Smooth muscle cell (in vitro differentiated cells): ENCODE measurements around the gene PDZD2. TPM values are rescaled to one million over a fixed set of nuclear protein-coding genes. Genes with fewer than 3 reads are reported as not detected.
"Not testable (repeated sequence)": the region's sequence is repeated elsewhere in the genome, so short reads cannot be mapped to it uniquely, and the experiment has no call there.

Experiments used
- DNase-seq: peaks from one replicate; lab custom pipeline; 2025; ENCODE audit not compliant: unreplicated experiment; lab: John Stamatoyannopoulos, UW
- H2AFZ ChIP-seq: fragments of 200-600 bp; sonication (generic); 2 replicates; pipeline ENCODE4 v1.6.0; 2016; ENCODE audit warnings: antibody characterized with exemption, low read depth, mild to moderate bottlenecking
- H3F3A ChIP-seq: fragments of 200-600 bp; sonication (generic); 2 replicates; pipeline ENCODE4 v1.6.0; 2017; ENCODE audit warnings: antibody characterized with exemption, low read depth
- H3K27ac ChIP-seq: fragments of 200-600 bp; sonication (generic); 2 replicates; pipeline ENCODE4 v1.5.1; 2016; ENCODE audit warnings: low read depth, mild to moderate bottlenecking
- H3K27me3 ChIP-seq: fragments of 200-600 bp; sonication (generic); 2 replicates; pipeline ENCODE4 v1.6.1; 2016; ENCODE audit warnings: low read depth, mild to moderate bottlenecking
- H3K36me3 ChIP-seq: fragments of 200-600 bp; sonication (generic); 2 replicates; pipeline ENCODE4 v1.5.1; 2016; ENCODE audit warnings: low read depth
- H3K4me1 ChIP-seq: fragments of 200-600 bp; sonication (generic); 2 replicates; pipeline ENCODE4 v1.5.1; 2016; ENCODE audit warnings: low read depth
- H3K4me2 ChIP-seq: fragments of 200-600 bp; sonication (generic); 2 replicates; pipeline ENCODE4 v1.6.0; 2016; ENCODE audit warnings: mild to moderate bottlenecking
- H3K4me3 ChIP-seq: fragments of 200-600 bp; sonication (generic); 2 replicates; pipeline ENCODE4 v1.5.1; 2016; ENCODE audit warnings: mild to moderate bottlenecking
- H3K79me2 ChIP-seq: fragments of 200-600 bp; sonication (generic); 2 replicates; pipeline ENCODE4 v1.6.0; 2016; ENCODE audit warnings: low read depth, mild to moderate bottlenecking
- H3K9ac ChIP-seq: fragments of 200-600 bp; sonication (generic); 2 replicates; pipeline ENCODE4 v1.6.0; 2016; ENCODE audit warnings: low read depth
- H3K9me3 ChIP-seq: fragments of 200-600 bp; sonication (generic); replicated peaks from 2 replicates; pipeline ENCODE4 v1.5.1; 2016; ENCODE audit warnings: low read depth
- H4K20me1 ChIP-seq: fragments of 200-600 bp; sonication (generic); 2 replicates; pipeline ENCODE4 v1.6.0; 2016; ENCODE audit warnings: low read depth
- WGBS: methylation state at CpG from one replicate; pipeline ENCODE4 v1.1.7; 2016; ENCODE audit warnings: low lambda C conversion rate; 5-methylcytosine and 5-hydroxymethylcytosine counted together
- polyA plus RNA-seq: library from polyadenylated mRNA; unstranded; fragments of >200 nt; fragmentation: Nextera tagmentation; extraction: Ambion mirVana; gene quantifications from 2 replicates; pipeline ENCODE4 v1.2.1, GENCODE V29; 2016
- total RNA-seq: library from RNA; depleted of rRNA; stranded (reverse); fragments of >200 nt; gene quantifications from 2 replicates; pipeline ENCODE4 v1.2.3, GENCODE V29; 2014
- TF ChIP-seq, protein P1 (sequence below): fragments of 200-600 bp; sonication (generic); IDR thresholded peaks from 2 replicates; pipeline ENCODE4 v1.5.1; 2017; ENCODE audit warnings: borderline replicate concordance, mild to moderate bottlenecking, antibody characterized with exemption; ENCODE audit not compliant: insufficient read depth, poor library complexity, severe bottlenecking

PDZD2 gene
- total and polyA plus RNA-seq, 2 experiments from 2014 or later = 3.2 to 4.1 TPM

- Histone ChIP-seq H3K4me2 (no peak overlapping the region), H4K20me1 (no peaks in the 10 kb centered on the region), H3K79me2 (no peaks in the 10 kb centered on the region), H3K4me3 (no peak overlapping the region), H3K27ac (no peak overlapping the region), H3K9ac (no peak overlapping the region), H3F3A (no peaks in the 10 kb centered on the region), H3K27me3 (no peaks in the 10 kb centered on the region), H3K4me1 (peaks cover 3% of the 10 kb centered on the region), H3K9me3 (no peaks in the 10 kb centered on the region), H2AFZ (no peak overlapping the region), H3K36me3 (no peaks in the 10 kb centered on the region)
- 62% methylated on average over 7 of the region's 7 CpGs for whole genome bisulfite sequencing
- no peak for DNase-seq
- TF ChIP-seq, protein P1, sequence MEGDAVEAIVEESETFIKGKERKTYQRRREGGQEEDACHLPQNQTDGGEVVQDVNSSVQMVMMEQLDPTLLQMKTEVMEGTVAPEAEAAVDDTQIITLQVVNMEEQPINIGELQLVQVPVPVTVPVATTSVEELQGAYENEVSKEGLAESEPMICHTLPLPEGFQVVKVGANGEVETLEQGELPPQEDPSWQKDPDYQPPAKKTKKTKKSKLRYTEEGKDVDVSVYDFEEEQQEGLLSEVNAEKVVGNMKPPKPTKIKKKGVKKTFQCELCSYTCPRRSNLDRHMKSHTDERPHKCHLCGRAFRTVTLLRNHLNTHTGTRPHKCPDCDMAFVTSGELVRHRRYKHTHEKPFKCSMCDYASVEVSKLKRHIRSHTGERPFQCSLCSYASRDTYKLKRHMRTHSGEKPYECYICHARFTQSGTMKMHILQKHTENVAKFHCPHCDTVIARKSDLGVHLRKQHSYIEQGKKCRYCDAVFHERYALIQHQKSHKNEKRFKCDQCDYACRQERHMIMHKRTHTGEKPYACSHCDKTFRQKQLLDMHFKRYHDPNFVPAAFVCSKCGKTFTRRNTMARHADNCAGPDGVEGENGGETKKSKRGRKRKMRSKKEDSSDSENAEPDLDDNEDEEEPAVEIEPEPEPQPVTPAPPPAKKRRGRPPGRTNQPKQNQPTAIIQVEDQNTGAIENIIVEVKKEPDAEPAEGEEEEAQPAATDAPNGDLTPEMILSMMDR = no peak
Measured at GRCh38 chr5:31770132-31770720, 131.3 kb downstream of the PDZD2 start.

DNA sequence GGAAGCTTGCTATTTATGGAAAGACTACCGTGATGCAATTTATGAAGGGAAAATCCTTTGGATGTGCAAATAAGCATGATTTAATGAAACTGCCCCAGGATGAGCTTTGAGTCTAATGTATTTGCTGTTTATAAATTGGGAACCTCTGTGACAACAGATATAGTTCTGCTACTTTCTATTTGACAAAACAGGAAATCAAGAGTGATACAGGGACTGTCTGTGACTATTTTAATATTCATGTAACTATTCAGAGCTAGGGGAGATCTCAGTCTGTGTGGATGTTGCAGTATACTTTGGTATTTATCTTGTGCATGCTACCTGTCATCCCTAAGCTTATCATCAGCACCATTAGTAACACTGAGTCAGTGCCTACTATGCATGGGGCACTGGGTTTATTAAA, 132.1 kb downstream of the PDZD2 start:
- Histone ChIP-seq H3K36me3 (no peaks in the 10 kb centered on the region), H3K79me2 (no peaks in the 10 kb centered on the region), H2AFZ (no peak overlapping the region), H3K4me2 (no peak overlapping the region), H3K27ac (no peak overlapping the region), H3K4me3 (no peak overlapping the region), H3K27me3 (no peaks in the 10 kb centered on the region), H3F3A (no peaks in the 10 kb centered on the region), H3K9ac (no peak overlapping the region), H3K4me1 (peaks cover 3% of the 10 kb centered on the region), H4K20me1 (no peaks in the 10 kb centered on the region), H3K9me3 (no peaks in the 10 kb centered on the region)
- no peak for DNase-seq
- 61% methylated on average over 1 of the region's 1 CpG for WGBS
- TF ChIP-seq, protein P1 = no peak

- Histone ChIP-seq H3F3A (no peaks in the 10 kb centered on the region), H3K36me3 (no peaks in the 10 kb centered on the region), H3K4me3 (no peak overlapping the region), H4K20me1 (no peaks in the 10 kb centered on the region), H3K9me3 (no peaks in the 10 kb centered on the region), H3K27me3 (no peaks in the 10 kb centered on the region), H2AFZ (no peak overlapping the region), H3K4me1 (peaks cover 3% of the 10 kb centered on the region), H3K79me2 (no peaks in the 10 kb centered on the region), H3K4me2 (no peak overlapping the region), H3K9ac (no peak overlapping the region), H3K27ac (no peak overlapping the region)
- 97% methylated on average over 2 of the region's 2 CpGs for WGBS
- DNase-seq = no peak
- TF ChIP-seq, protein P1 = no peak
Measured at GRCh38 chr5:31771500-31771899, 132.6 kb downstream of the PDZD2 start.

- H2AFZ ChIP-seq, H3F3A ChIP-seq, H3K36me3 ChIP-seq, H3K4me2 ChIP-seq, H3K4me1 ChIP-seq, DNase-seq, H3K9me3 ChIP-seq, H3K9ac ChIP-seq, H4K20me1 ChIP-seq, H3K27ac ChIP-seq, H3K79me2 ChIP-seq, H3K4me3 ChIP-seq, H3K27me3 ChIP-seq: not testable (repeated sequence)
- 90% methylated on average over 6 of the region's 6 CpGs for WGBS
Measured at GRCh38 chr5:31776294-31776693, 137.4 kb downstream of the PDZD2 start.
